AG09319 (cell line): Measurements from ENCODE around the gene P3H1.
"Not testable (repeated sequence)": the region's sequence is repeated elsewhere in the genome, so short reads cannot be mapped to it uniquely, and the experiment has no call there.

Experiments used
- DNase-seq: peaks from one replicate; pipeline ENCODE4 v3.0.0-alpha.2; 2010; ENCODE audit warnings: low read depth; ENCODE audit errors: extremely low read depth
- CTCF ChIP-seq: IDR thresholded peaks from 2 replicates; pipeline ENCODE4 v1.5.1; 2011; ENCODE audit warnings: low read depth, mild to moderate bottlenecking, inconsistent platforms, low read length, moderate library complexity

P3H1 gene, protein sequence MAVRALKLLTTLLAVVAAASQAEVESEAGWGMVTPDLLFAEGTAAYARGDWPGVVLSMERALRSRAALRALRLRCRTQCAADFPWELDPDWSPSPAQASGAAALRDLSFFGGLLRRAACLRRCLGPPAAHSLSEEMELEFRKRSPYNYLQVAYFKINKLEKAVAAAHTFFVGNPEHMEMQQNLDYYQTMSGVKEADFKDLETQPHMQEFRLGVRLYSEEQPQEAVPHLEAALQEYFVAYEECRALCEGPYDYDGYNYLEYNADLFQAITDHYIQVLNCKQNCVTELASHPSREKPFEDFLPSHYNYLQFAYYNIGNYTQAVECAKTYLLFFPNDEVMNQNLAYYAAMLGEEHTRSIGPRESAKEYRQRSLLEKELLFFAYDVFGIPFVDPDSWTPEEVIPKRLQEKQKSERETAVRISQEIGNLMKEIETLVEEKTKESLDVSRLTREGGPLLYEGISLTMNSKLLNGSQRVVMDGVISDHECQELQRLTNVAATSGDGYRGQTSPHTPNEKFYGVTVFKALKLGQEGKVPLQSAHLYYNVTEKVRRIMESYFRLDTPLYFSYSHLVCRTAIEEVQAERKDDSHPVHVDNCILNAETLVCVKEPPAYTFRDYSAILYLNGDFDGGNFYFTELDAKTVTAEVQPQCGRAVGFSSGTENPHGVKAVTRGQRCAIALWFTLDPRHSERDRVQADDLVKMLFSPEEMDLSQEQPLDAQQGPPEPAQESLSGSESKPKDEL

DNA sequence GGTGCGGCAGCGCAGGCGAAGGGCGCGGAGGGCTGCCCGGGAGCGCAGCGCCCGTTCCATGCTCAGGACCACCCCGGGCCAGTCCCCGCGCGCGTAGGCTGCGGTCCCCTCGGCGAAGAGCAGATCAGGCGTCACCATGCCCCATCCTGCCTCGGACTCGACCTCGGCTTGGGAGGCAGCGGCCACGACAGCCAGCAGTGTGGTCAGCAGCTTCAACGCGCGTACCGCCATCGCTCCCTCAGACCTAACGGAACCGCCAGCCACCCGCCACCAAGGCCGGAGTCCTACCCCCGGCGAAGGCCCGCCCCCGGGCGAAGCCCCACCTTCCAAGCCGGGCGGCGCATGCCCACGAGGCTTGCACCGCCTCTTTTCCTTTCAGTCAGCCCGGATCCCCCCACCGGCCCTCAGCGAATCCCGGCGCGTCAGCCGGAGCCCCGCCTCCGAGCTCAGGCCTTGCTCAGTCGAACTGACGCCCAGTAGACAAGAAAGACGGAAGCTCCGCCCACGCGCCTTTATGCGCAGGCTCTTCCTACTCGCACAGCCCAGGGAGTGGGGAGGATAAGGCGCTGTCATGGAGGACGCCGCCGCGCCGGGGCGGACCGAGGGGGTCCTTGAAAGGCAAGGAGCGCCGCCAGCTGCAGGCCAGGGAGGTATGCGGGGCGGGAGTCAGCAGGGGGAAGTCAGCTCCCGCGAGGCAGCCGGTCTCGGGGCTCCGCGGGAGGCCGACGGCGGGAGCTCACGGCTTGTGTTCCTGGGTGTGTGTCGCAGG is at the start of gene P3H1, which contains the start of gene C1orf50:
TSS of gene P3H1 (minus strand) at position 288 of the 769 bp plus-strand sequence. CDS start at position 231, 57 bp downstream.
TSS of gene C1orf50 (plus strand) at position 509 of the 769 bp plus-strand sequence. CDS start at position 572, 63 bp downstream.
- DNase-seq: peak; percentile 95
- TF ChIP-seq CTCF: no peak

DNA sequence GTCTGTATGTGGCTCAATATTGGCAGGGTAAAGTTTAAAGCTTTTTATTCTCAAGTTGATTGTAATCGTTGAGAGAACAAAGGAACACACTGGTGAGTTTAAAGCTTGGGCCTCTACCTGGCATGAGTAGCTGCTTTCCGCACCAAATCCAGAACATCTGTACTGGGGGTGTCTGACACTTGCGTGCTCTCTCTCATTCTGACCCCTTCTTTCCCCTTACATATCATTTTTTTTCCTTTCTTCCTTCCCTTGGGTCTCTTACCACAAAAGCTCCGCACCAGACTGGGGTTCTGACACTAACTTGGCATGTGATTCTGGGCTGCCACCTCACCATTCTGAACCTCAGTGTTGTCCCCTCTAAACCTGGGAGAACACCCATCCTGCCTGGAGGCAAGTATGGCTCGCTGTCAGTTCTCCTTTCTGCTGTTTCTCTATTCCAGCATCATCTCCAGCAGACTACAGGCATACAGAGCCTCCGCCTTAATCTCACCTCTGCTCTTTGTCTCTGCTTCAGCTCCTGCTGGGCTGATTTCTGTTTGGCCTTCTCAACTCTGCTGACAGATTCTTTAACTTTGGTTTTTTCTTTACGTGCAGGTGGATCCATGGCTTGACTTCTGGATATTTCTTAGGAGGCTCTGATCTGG is 49.2 kb upstream of the P3H1 start:
- no peak for DNase-seq
- TF ChIP-seq CTCF: no peak

DNA sequence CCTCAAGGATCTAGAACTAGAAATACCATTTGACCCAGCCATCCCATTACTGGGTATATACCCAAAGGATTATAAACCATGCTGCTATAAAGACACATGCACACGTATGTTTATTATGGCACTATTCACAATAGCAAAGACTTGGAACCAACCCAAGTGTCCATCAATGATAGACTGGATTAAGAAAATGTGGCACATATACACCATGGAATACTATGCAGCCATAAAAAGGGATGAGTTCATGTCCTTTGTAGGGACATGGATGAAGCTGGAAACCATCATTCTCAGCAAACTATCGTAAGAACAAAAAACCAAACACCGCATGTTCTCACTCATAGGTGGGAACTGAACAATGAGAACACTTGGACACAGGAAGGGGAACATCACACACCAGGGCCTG is 48.0 kb upstream of the P3H1 start:
- not testable (repeated sequence) for DNase-seq

DNA sequence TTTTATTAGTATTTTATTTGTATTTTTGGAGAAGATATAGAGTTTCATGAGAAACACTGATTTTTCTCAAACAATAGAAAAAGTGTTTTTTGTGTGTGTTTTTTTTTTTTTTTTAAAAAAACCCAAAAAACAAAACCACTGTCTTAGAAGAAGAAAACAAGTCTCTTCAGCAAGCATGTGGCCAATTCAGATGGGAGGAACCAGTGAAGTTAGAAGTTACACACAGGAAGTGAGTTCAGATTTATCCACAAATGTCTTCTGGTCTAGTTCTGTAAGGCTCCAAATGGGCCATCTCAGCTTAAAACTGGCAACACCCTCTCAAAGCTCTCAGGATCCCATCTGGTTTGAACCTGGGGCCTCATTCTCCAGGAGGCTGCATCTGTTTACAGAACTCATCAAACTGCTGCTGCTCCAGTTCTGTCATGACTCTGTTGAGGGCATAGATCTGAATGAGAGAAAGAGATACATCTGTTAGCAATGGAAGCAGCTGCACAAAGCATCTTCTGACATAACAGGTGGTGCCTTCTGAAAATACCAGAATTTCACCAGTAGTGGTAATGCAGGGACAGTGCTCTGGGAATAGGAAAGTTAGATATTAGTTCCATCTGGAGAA is 40.3 kb upstream of the P3H1 start:
- no peak for DNase-seq
- TF ChIP-seq CTCF: no peak

DNA sequence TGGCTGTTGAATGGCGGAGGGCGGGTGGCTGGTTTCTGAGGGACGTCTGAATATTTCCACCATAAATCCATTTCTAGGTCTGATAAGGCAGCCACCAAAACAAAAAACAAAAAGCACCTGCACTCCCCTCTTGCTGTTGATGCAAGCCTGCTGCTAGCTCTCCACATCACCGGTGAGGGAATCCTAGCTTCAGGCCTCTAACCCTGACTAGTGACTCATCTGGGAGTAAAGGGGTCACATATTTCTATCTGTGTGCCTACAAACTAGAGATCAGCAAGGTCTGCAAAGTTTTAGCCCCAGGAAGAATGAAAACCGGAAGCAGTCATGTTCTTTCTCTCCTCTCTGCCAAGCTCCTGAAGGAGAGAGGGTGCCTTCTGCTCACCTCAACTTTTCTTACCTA is 39.8 kb upstream of the P3H1 start:
- no peak for TF ChIP-seq CTCF
- no peak for DNase-seq

DNA sequence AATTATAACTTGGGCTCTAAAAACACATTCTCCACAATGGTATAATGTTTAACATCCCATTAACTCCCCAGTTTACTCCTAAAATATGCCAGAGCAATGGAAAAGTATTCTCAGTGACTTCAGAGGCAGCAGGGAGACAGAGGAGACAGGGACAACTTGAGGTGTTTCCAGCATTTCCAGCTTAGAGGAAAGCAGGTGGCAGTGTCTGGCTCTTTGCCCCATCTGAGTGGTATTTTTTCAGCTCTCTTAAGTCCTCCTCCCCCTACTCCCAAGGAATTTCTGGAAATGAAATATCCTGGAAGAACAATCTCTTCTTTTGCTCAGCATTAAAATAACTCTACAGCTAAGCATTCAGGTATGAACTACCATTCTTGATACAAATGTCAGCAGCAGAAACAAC is 39.3 kb upstream of the P3H1 start:
- TF ChIP-seq CTCF: no peak
- DNase-seq: no peak
